Testis (tissue), 3 donors: ENCODE results near the gene FOCAD. TPM values are rescaled to one million over a fixed set of nuclear protein-coding genes. Genes with fewer than 3 reads are reported as not detected.

ENCODE experiments used
- DNase-seq: peaks from one replicate; pipeline ENCODE4 v3.0.0-alpha.2; 2019
- H3K27ac ChIP-seq, 2 donors: fragments of 200-600 bp; sonication (generic); one replicate each; pipeline ENCODE4 v1.5.1; 2019
- H3K27me3 ChIP-seq: fragments of 200-600 bp; sonication (generic); one replicate; pipeline ENCODE4 v1.5.1; 2019
- H3K36me3 ChIP-seq: fragments of 200-600 bp; sonication (generic); one replicate; pipeline ENCODE4 v1.5.1; 2017; ENCODE audit warnings: low read depth; ENCODE audit errors: missing control alignments
- H3K4me1 ChIP-seq: fragments of 200-600 bp; sonication (generic); one replicate; pipeline ENCODE4 v1.5.1; 2019
- H3K4me3 ChIP-seq, 2 donors: fragments of 200-600 bp; sonication (generic); one replicate each; pipeline ENCODE4 v1.5.1; 2017 to 2019
- H3K9me3 ChIP-seq: fragments of 200-600 bp; sonication (generic); one replicate; pipeline ENCODE4 v1.5.1; 2017
- POLR2A ChIP-seq: fragments of 450-650 bp; IDR thresholded peaks from one replicate; pipeline ENCODE4 v1.6.1; 2017; ENCODE audit warnings: antibody characterized with exemption, mild to moderate bottlenecking, moderate library complexity
- WGBS, 2 donors: methylation state at CpG; one replicate each; pipeline ENCODE4 v1.1.5; 2018; 5-methylcytosine and 5-hydroxymethylcytosine counted together
- intact Hi-C: fragments of 100-400 bp; cut with DNase I; formaldehyde crosslinking; loops from one replicate; pipeline ENCODE4 v1.15.1; 2023; ENCODE audit warnings: low total_unique reads
- polyA plus RNA-seq: library from polyadenylated mRNA; stranded (reverse); fragments of 350-450 nt; fragmentation: Illumina TruSeq; extraction: RNeasy Lipid Tissue Mini Kit (QIAGEN cat#74804); gene quantifications from one replicate; pipeline ENCODE4 v1.2.3, GENCODE V29; 2014; ENCODE audit warnings: low read depth, low replicate concordance; ENCODE audit not compliant: insufficient read depth
- total RNA-seq, 2 donors: library from RNA; depleted of rRNA; stranded (reverse); fragments of >200 nt; gene quantifications; one replicate each; pipeline ENCODE4 v1.2.3, GENCODE V29; 2016
- TF ChIP-seq, protein P1 (sequence below), 3 experiments: fragments of 450-650 bp in 2 of 3; fragments of 200-600 bp in 1 of 3; sonication (generic) in 1 of 3; IDR thresholded peaks; one replicate each; pipeline ENCODE4 v1.5.1; 2016 to 2019; ENCODE audit warnings: antibody characterized with exemption in 3 of 3, mild to moderate bottlenecking in 2 of 3, moderate library complexity in 1 of 3

FOCAD gene
- total and polyA plus RNA-seq, 3 donors from 2014 or later = 26.6 to 45.4 (median 38.7) TPM

DNA sequence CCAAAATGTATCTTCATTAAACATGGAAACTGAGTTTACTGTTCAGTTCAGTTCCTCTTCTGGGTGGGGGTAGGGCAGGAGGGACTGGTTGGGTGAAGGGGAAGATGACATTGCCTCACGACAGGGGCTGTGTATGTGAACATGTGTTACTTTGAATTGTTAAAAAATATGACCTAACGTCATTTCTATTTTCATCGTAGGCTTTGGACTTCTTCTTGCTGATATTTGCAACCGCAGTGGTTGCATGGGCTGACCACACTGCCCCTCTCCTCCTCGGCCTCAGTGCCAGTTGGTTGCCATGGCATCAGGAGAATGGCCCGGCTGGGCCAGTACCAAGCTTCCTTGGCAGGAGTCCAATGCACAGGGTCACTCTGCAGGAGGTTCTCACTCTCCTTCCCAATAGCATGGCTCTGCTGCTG is 305.9 kb downstream of the FOCAD start:
- no peaks in the 10 kb centered on the region for H3K27me3 ChIP-seq
- H3K4me1 ChIP-seq = no peaks in the 10 kb centered on the region
- WGBS, 2 donors = 88 to 97% methylated on average over 6 of the region's 6 CpGs
- intact Hi-C loops = no loop called here
- H3K36me3 ChIP-seq = no peaks in the 10 kb centered on the region
- H3K27ac ChIP-seq = no peak overlapping the region
- H3K9me3 ChIP-seq = no peaks in the 10 kb centered on the region
- peak; percentile 21 for DNase-seq
- TF ChIP-seq POLR2A = no peak
- TF ChIP-seq, protein P1, sequence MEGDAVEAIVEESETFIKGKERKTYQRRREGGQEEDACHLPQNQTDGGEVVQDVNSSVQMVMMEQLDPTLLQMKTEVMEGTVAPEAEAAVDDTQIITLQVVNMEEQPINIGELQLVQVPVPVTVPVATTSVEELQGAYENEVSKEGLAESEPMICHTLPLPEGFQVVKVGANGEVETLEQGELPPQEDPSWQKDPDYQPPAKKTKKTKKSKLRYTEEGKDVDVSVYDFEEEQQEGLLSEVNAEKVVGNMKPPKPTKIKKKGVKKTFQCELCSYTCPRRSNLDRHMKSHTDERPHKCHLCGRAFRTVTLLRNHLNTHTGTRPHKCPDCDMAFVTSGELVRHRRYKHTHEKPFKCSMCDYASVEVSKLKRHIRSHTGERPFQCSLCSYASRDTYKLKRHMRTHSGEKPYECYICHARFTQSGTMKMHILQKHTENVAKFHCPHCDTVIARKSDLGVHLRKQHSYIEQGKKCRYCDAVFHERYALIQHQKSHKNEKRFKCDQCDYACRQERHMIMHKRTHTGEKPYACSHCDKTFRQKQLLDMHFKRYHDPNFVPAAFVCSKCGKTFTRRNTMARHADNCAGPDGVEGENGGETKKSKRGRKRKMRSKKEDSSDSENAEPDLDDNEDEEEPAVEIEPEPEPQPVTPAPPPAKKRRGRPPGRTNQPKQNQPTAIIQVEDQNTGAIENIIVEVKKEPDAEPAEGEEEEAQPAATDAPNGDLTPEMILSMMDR (IDR thresholded peaks at IDR 0.05) = no peak
- H3K4me3 ChIP-seq = no peak overlapping the region

DNA sequence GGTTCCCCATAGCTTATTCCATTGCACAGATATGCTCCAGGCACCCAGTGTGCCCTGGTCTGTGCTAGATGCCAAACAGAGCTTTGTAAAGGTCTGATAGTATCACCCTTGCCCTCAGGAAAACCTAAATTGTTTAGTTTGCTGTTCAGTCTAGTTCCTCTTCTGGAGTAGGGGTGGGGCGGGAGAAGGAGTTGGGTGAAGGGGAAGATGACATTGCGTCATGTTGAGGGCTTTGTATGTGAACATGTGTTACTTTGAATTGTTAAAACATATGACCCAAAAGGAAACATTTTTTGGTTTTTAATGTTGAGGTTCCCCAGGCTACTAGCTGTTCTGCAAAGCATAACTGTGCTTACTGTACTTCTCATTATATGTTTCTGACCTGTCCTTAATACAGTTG is 306.8 kb downstream of the FOCAD start:
- Histone ChIP-seq H3K27me3 (no peaks in the 10 kb centered on the region), H3K4me3 (no peak overlapping the region), H3K36me3 (no peaks in the 10 kb centered on the region), H3K27ac (no peak overlapping the region), H3K4me1 (no peaks in the 10 kb centered on the region), H3K9me3 (no peaks in the 10 kb centered on the region)
- DNase-seq = no peak
- 81 to 87% methylated on average over 2 of the region's 2 CpGs for WGBS, 2 donors
- TF ChIP-seq, protein P1 (IDR thresholded peaks at IDR 0.05) = no peak
- TF ChIP-seq POLR2A = no peak
- intact Hi-C loops = no loop called here

- intact Hi-C loops = no loop called here
Measured at GRCh38 chr9:20994486-20994885, 310.4 kb downstream of the FOCAD start.

GRCh38 chr9:20995616-20996015 is 311.6 kb downstream of the FOCAD start:
- Histone ChIP-seq H3K36me3 (no peaks in the 10 kb centered on the region), H3K27me3 (no peaks in the 10 kb centered on the region), H3K4me3 (no peak overlapping the region), H3K9me3 (no peaks in the 10 kb centered on the region), H3K4me1 (no peaks in the 10 kb centered on the region), H3K27ac (no peak overlapping the region)
- intact Hi-C loops = no loop called here
- WGBS, 2 donors = 73 to 82% methylated on average over 2 of the region's 2 CpGs
- TF ChIP-seq POLR2A = no peak
- TF ChIP-seq, protein P1 (IDR thresholded peaks at IDR 0.05) = no peak
- DNase-seq = no peak

More at GRCh38 chr9:20994486-20994885, 310.4 kb downstream of the FOCAD start:
- DNase-seq = no peak
- Histone ChIP-seq H3K27me3 (no peaks in the 10 kb centered on the region), H3K27ac (no peak overlapping the region), H3K36me3 (no peaks in the 10 kb centered on the region), H3K4me3 (no peak overlapping the region), H3K9me3 (no peaks in the 10 kb centered on the region), H3K4me1 (no peaks in the 10 kb centered on the region)
- TF ChIP-seq, protein P1 (IDR thresholded peaks at IDR 0.05) = no peak
- TF ChIP-seq POLR2A = no peak
- WGBS, 2 donors = 70 to 80% methylated on average over 3 of the region's 3 CpGs

- H3K27me3 ChIP-seq = no peaks in the 10 kb centered on the region
- intact Hi-C loops = no loop called here
- H3K36me3 ChIP-seq = no peaks in the 10 kb centered on the region
- H3K4me1 ChIP-seq = no peaks in the 10 kb centered on the region
- no peaks in the 10 kb centered on the region for H3K9me3 ChIP-seq
- no peak for DNase-seq
- H3K27ac ChIP-seq = no peak overlapping the region
- TF ChIP-seq, protein P1 (IDR thresholded peaks at IDR 0.05) = no peak
- TF ChIP-seq POLR2A = no peak
- 95 to 97% methylated on average over 2 of the region's 2 CpGs for WGBS, 2 donors
- no peak overlapping the region for H3K4me3 ChIP-seq
Measured at GRCh38 chr9:20996809-20997208, 312.8 kb downstream of the FOCAD start.
